ENCODE measurements around the gene SH3TC1. TPM values are rescaled to one million over a fixed set of nuclear protein-coding genes. Genes with fewer than 3 reads are reported as not detected.

Gene SH3TC1
- total and polyA plus RNA-seq, 10 of the 15 experiments (the other 5 are each of a cell fraction or from before 2014, with no cell fraction given) = 0.19 to 47.0 (median 18.4) TPM

DNA sequence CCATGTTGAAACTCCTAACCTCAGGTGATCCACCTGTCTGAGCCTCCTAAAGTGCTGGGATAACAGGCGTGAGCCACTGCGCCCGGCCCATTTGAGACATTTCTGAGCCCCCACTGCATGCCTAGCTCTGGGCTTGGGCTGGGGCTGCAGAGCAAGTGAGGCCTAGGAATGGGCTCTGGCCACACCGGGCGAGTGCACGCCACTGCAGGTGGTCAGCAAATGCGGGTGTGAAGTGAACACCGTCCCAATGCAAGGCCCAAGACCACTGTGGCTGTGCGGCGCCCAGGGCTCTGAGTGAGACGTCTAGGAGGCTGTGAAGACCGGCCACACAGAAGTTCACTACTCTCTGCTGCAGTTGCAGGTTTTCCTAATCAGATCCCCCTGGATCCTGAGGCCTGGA is 9.5 kb downstream of the SH3TC1 start (continued):
- TF ChIP-seq NBN (IDR thresholded peaks at IDR 0.05) = no peak

DNA sequence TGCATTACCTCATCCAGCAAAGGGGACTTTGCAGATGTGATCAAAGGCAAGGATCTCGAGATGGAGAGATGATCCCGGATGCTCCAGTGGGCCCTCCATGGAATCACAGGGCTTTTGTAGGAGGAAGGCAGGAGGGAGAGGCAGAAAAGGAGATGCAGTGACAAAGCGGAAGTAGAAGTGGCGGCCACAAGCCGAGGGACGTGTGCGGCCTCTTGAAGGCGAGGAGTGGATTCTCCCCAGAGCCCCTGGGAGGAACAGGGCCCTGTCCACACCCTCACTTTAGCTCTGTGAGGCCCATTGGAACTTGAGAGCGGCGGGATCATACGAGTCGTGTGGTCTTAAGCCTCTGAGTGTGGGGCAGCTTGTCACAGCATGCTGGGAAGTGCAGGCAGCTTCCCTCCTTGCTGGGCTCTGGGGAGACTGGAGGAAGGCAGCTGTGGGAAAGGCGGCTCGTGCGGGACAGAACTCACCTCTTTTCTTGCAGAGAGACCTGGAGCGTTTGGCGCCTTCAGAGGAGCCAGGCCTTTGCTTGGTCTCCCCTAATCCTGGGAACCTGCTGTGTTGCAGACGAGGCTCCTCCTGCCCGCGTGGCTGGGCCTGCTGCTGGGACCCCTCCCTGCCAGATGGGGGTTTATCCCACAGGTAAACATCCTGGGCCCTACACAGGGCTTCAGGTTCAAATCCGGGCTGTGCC is 10.2 kb downstream of the SH3TC1 start:
- H2AFZ ChIP-seq (ENCODE audit: control insufficient read depth, low read depth, low read length) = no peak overlapping the region
- no peaks in the 10 kb centered on the region for H4K20me1 ChIP-seq (ENCODE audit: control insufficient read depth, insufficient read depth)
- H3K9ac ChIP-seq (ENCODE audit: control insufficient read depth, insufficient read depth, low read length) = no peak overlapping the region
- ChIA-PET RAD21 (ENCODE audit: unreplicated experiment) (no interaction called here), CTCF (interaction anchor here (0.6 kb wide), 1 partner anchor 720 kb away, joined by 3 read pairs; no protein-coding TSS in a partner anchor), SMC1A (ENCODE audit: uncharacterized antibody, unreplicated experiment) (interaction anchor here (1.4 kb wide), 1 partner anchor 193 kb away, joined by 3 read pairs; no protein-coding TSS in a partner anchor), POLR2A (no interaction called here)
- no TSS peak for BruUV-seq (replicated peaks)
- no peak for FAIRE-seq
- peaks cover 18% of the 10 kb centered on the region for H3K4me1 ChIP-seq (ENCODE audit: control insufficient read depth, insufficient read depth, low read length)
- 93% methylated on average over 21 of the region's 21 CpGs for WGBS (ENCODE audit: insufficient coverage, insufficient replicate concordance, low lambda C conversion rate, missing lambda C conversion rate)
- H3K36me3 ChIP-seq (ENCODE audit: control insufficient read depth in 2 of 2, insufficient read depth in 2 of 2, low read length in 1 of 2) = peaks cover 8 to 9% of the 10 kb centered on the region in 2 experiments; a peak in 3 of 4 replicates
- H3K27ac ChIP-seq (ENCODE audit: control insufficient read depth, insufficient read depth) = no peak overlapping the region
- H3K27me3 ChIP-seq (replicated peaks in 1 of 2; ENCODE audit: control insufficient read depth in 2 of 2, insufficient read depth in 2 of 2, low read length in 1 of 2) = no peaks in the 10 kb centered on the region
- H3K79me2 ChIP-seq (ENCODE audit: control insufficient read depth, insufficient read depth, low read length) = peaks cover 9% of the 10 kb centered on the region
- no peak overlapping the region for H3K4me3 ChIP-seq
- intact Hi-C loops (cut with micrococcal nuclease; ENCODE audit: unreplicated experiment) = no loop called here
- H3K4me2 ChIP-seq (ENCODE audit: control insufficient read depth, insufficient read depth) = no peak overlapping the region
- TF ChIP-seq IRF4 (IDR thresholded peaks at IDR 0.05; ENCODE audit: low read depth, low read length) (no peak), NBN (IDR thresholded peaks at IDR 0.05) (no peak), GATAD2B (conservative IDR thresholded peaks at IDR 0.05; ENCODE audit: low read depth) (no peak)
- no peak for ATAC-seq
- H3K9me3 ChIP-seq (replicated peaks; ENCODE audit: control insufficient read depth, insufficient read depth, low read length) = no peaks in the 10 kb centered on the region
- in situ Hi-C loops (cut with MboI) = no loop called here
- DNase-seq (ENCODE audit: low read depth, low spot score) = no peak

DNA sequence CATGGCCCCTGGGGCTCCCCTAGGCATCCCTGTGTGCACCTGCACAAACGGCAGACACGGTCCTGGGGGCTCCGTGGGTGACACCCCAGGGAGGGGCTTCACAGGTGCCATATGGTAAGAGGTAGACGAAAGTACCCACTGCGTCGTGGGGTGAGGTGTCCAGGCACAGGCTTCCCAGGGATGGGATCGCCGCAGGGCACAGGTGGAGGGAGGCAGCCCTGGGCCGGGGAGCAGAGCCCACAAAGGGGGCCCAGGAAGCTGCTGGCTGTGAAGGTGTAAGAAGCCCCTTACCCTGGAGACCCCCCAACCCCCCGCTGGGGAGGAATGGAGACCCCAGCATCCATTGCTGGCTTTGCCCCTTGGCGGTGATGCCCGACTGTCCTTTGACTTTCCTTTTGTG is 10.9 kb downstream of the SH3TC1 start:
- Histone ChIP-seq H3K9me3 (replicated peaks; ENCODE audit: control insufficient read depth, insufficient read depth, low read length) (no peaks in the 10 kb centered on the region), H3K27me3 (replicated peaks in 1 of 2; ENCODE audit: control insufficient read depth in 2 of 2, insufficient read depth in 2 of 2, low read length in 1 of 2) (no peaks in the 10 kb centered on the region), H3K36me3 (ENCODE audit: control insufficient read depth in 2 of 2, insufficient read depth in 2 of 2, low read length in 1 of 2) (peaks cover 5 to 8% of the 10 kb centered on the region in 2 experiments; a peak in 3 of 4 replicates), H4K20me1 (ENCODE audit: control insufficient read depth, insufficient read depth) (no peaks in the 10 kb centered on the region), H3K27ac (ENCODE audit: control insufficient read depth, insufficient read depth) (no peak overlapping the region), H3K9ac (ENCODE audit: control insufficient read depth, insufficient read depth, low read length) (no peak overlapping the region), H3K79me2 (ENCODE audit: control insufficient read depth, insufficient read depth, low read length) (peaks cover 2% of the 10 kb centered on the region), H2AFZ (ENCODE audit: control insufficient read depth, low read depth, low read length) (no peak overlapping the region), H3K4me1 (ENCODE audit: control insufficient read depth, insufficient read depth, low read length) (peaks cover 12% of the 10 kb centered on the region), H3K4me2 (ENCODE audit: control insufficient read depth, insufficient read depth) (no peak overlapping the region), H3K4me3 (no peak overlapping the region)
- ChIA-PET SMC1A (ENCODE audit: uncharacterized antibody, unreplicated experiment) (no interaction called here), CTCF (interaction anchor here (1.2 kb wide), 1 partner anchor 34 kb away, joined by 4 read pairs; no protein-coding TSS in a partner anchor), RAD21 (ENCODE audit: unreplicated experiment) (no interaction called here), POLR2A (interaction anchor here (0.6 kb wide), 1 partner anchor 178 kb away, joined by 7 read pairs; no protein-coding TSS in a partner anchor)
- no peak for DNase-seq (ENCODE audit: low read depth, low spot score)
- no peak for FAIRE-seq
- WGBS (ENCODE audit: insufficient coverage, insufficient replicate concordance, low lambda C conversion rate, missing lambda C conversion rate) = 83% methylated on average over 12 of the region's 12 CpGs
- intact Hi-C loops (cut with micrococcal nuclease; ENCODE audit: unreplicated experiment) = no loop called here
- in situ Hi-C loops (cut with MboI) = no loop called here
- no TSS peak for BruUV-seq (replicated peaks)
- ATAC-seq = no peak
- TF ChIP-seq, protein P1, sequence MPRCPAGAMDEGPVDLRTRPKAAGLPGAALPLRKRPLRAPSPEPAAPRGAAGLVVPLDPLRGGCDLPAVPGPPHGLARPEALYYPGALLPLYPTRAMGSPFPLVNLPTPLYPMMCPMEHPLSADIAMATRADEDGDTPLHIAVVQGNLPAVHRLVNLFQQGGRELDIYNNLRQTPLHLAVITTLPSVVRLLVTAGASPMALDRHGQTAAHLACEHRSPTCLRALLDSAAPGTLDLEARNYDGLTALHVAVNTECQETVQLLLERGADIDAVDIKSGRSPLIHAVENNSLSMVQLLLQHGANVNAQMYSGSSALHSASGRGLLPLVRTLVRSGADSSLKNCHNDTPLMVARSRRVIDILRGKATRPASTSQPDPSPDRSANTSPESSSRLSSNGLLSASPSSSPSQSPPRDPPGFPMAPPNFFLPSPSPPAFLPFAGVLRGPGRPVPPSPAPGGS (IDR thresholded peaks at IDR 0.05; ENCODE audit: borderline replicate concordance, insufficient read depth, low read depth, low read length, poor library complexity, severe bottlenecking) = no peak
- no peak for TF ChIP-seq RCOR1 (conservative IDR thresholded peaks at IDR 0.05; ENCODE audit: low read depth, low read length)
- TF ChIP-seq ZNF207 (IDR thresholded peaks at IDR 0.05; ENCODE audit: borderline replicate concordance) = no peak
- TF ChIP-seq, protein P2, sequence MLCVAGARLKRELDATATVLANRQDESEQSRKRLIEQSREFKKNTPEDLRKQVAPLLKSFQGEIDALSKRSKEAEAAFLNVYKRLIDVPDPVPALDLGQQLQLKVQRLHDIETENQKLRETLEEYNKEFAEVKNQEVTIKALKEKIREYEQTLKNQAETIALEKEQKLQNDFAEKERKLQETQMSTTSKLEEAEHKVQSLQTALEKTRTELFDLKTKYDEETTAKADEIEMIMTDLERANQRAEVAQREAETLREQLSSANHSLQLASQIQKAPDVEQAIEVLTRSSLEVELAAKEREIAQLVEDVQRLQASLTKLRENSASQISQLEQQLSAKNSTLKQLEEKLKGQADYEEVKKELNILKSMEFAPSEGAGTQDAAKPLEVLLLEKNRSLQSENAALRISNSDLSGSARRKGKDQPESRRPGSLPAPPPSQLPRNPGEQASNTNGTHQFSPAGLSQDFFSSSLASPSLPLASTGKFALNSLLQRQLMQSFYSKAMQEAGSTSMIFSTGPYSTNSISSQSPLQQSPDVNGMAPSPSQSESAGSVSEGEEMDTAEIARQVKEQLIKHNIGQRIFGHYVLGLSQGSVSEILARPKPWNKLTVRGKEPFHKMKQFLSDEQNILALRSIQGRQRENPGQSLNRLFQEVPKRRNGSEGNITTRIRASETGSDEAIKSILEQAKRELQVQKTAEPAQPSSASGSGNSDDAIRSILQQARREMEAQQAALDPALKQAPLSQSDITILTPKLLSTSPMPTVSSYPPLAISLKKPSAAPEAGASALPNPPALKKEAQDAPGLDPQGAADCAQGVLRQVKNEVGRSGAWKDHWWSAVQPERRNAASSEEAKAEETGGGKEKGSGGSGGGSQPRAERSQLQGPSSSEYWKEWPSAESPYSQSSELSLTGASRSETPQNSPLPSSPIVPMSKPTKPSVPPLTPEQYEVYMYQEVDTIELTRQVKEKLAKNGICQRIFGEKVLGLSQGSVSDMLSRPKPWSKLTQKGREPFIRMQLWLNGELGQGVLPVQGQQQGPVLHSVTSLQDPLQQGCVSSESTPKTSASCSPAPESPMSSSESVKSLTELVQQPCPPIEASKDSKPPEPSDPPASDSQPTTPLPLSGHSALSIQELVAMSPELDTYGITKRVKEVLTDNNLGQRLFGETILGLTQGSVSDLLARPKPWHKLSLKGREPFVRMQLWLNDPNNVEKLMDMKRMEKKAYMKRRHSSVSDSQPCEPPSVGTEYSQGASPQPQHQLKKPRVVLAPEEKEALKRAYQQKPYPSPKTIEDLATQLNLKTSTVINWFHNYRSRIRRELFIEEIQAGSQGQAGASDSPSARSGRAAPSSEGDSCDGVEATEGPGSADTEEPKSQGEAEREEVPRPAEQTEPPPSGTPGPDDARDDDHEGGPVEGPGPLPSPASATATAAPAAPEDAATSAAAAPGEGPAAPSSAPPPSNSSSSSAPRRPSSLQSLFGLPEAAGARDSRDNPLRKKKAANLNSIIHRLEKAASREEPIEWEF (IDR thresholded peaks at IDR 0.05; ENCODE audit: insufficient replicate concordance, low read depth, low read length) = no peak
- no peak for TF ChIP-seq GATAD2B (conservative IDR thresholded peaks at IDR 0.05; ENCODE audit: low read depth)

Data from GM12878 (cell line).